Nephron progenitor cell (in vitro differentiated cells): ENCODE results near the gene FAM90A1.
"Not testable (repeated sequence)": the region's sequence is repeated elsewhere in the genome, so short reads cannot be mapped to it uniquely, and the experiment has no call there.

Source experiments
- DNase-seq: peaks from one replicate; pipeline ENCODE4 v3.0.0; 2021
- H3K27ac Mint-ChIP-seq: 2 replicates; pipeline ENCODE4 v1.8.0; 2021; ENCODE audit warnings: mild to moderate bottlenecking, moderate library complexity, mixed read lengths
- H3K27me3 Mint-ChIP-seq: 2 replicates; pipeline ENCODE4 v1.8.0; 2021; ENCODE audit warnings: mild to moderate bottlenecking, low read depth, mixed read lengths; ENCODE audit not compliant: poor library complexity
- H3K36me3 Mint-ChIP-seq: 2 replicates; pipeline ENCODE4 v1.8.0; 2021; ENCODE audit warnings: low read depth, mixed read lengths
- H3K4me1 Mint-ChIP-seq: 2 replicates; pipeline ENCODE4 v1.8.0; 2021; ENCODE audit warnings: mixed read lengths
- H3K4me3 Mint-ChIP-seq: 2 replicates; pipeline ENCODE4 v1.8.0; 2021; ENCODE audit warnings: mild to moderate bottlenecking, moderate library complexity, mixed read lengths
- H3K9me3 Mint-ChIP-seq: 2 replicates; pipeline ENCODE4 v1.8.0; 2021; ENCODE audit warnings: mild to moderate bottlenecking, moderate library complexity, mixed read lengths
- CTCF ChIP-seq: fragments of 200-600 bp; sonication (generic); IDR thresholded peaks from 2 replicates; pipeline ENCODE4 v1.5.0; 2021; ENCODE audit warnings: antibody characterized with exemption

The FAM90A1 gene

GRCh38 chr12:8241917-8242621 is 14.7 kb upstream of the FAM90A1 start:
- not testable (repeated sequence) for H3K9me3 Mint-ChIP-seq, DNase-seq, H3K27ac Mint-ChIP-seq, H3K36me3 Mint-ChIP-seq, H3K27me3 Mint-ChIP-seq
- H3K4me1 Mint-ChIP-seq, result peaks cover 19% of the 10 kb centered on the region
- peak overlapping the region; percentile 91 for H3K4me3 Mint-ChIP-seq

- not testable (repeated sequence) for H3K4me3 Mint-ChIP-seq, H3K36me3 Mint-ChIP-seq
Measured at GRCh38 chr12:8240340-8241114, 13.1 kb upstream of the FAM90A1 start.

GRCh38 chr12:8237031-8237430 is 9.6 kb upstream of the FAM90A1 start:
- H3K27ac Mint-ChIP-seq, H3K9me3 Mint-ChIP-seq, DNase-seq, H3K4me1 Mint-ChIP-seq, H3K4me3 Mint-ChIP-seq, H3K36me3 Mint-ChIP-seq, H3K27me3 Mint-ChIP-seq: not testable (repeated sequence)

More at GRCh38 chr12:8240340-8241114, 13.1 kb upstream of the FAM90A1 start:
- Mint-ChIP-seq H3K4me1 (peaks cover 13% of the 10 kb centered on the region), H3K27ac (peak overlapping the region; percentile 70)
- not testable (repeated sequence) for DNase-seq, H3K9me3 Mint-ChIP-seq, H3K27me3 Mint-ChIP-seq

- not testable (repeated sequence) for H3K27me3 Mint-ChIP-seq, H3K27ac Mint-ChIP-seq, DNase-seq, H3K9me3 Mint-ChIP-seq, H3K4me3 Mint-ChIP-seq, H3K36me3 Mint-ChIP-seq
- H3K4me1 Mint-ChIP-seq, result peaks cover 14% of the 10 kb centered on the region
Measured at GRCh38 chr12:8235316-8236157, 8.1 kb upstream of the FAM90A1 start.

GRCh38 chr12:8234746-8235145 is 7.3 kb upstream of the FAM90A1 start:
- peaks cover 19% of the 10 kb centered on the region for H3K4me1 Mint-ChIP-seq
- not testable (repeated sequence) for DNase-seq, H3K4me3 Mint-ChIP-seq, H3K27ac Mint-ChIP-seq, H3K27me3 Mint-ChIP-seq, H3K9me3 Mint-ChIP-seq, H3K36me3 Mint-ChIP-seq

GRCh38 chr12:8233935-8234495 is 6.6 kb upstream of the FAM90A1 start:
- not testable (repeated sequence) for H3K27me3 Mint-ChIP-seq, H3K27ac Mint-ChIP-seq, H3K9me3 Mint-ChIP-seq, H3K36me3 Mint-ChIP-seq, H3K4me3 Mint-ChIP-seq, DNase-seq
- H3K4me1 Mint-ChIP-seq, result peaks cover 21% of the 10 kb centered on the region

- H3K36me3 Mint-ChIP-seq, DNase-seq, H3K27me3 Mint-ChIP-seq, H3K4me3 Mint-ChIP-seq, H3K27ac Mint-ChIP-seq, H3K9me3 Mint-ChIP-seq: not testable (repeated sequence)
- H3K4me1 Mint-ChIP-seq, result peaks cover 21% of the 10 kb centered on the region
Measured at GRCh38 chr12:8233300-8233855, 6.0 kb upstream of the FAM90A1 start.

- H3K27me3 Mint-ChIP-seq, H3K9me3 Mint-ChIP-seq, H3K27ac Mint-ChIP-seq, H3K4me3 Mint-ChIP-seq, H3K36me3 Mint-ChIP-seq: not testable (repeated sequence)
- peak; percentile 67 for TF ChIP-seq CTCF
- H3K4me1 Mint-ChIP-seq, result peaks cover 21% of the 10 kb centered on the region
- peak; percentile 69 for DNase-seq
Measured at GRCh38 chr12:8231666-8232608, 4.5 kb upstream of the FAM90A1 start.

- H3K27ac Mint-ChIP-seq, H3K36me3 Mint-ChIP-seq, DNase-seq, H3K4me3 Mint-ChIP-seq, H3K27me3 Mint-ChIP-seq, H3K9me3 Mint-ChIP-seq: not testable (repeated sequence)
- peaks cover 21% of the 10 kb centered on the region for H3K4me1 Mint-ChIP-seq
Measured at GRCh38 chr12:8231049-8231448, 3.6 kb upstream of the FAM90A1 start.

GRCh38 chr12:8229486-8229885 is 2.1 kb upstream of the FAM90A1 start:
- DNase-seq, H3K36me3 Mint-ChIP-seq: not testable (repeated sequence)

GRCh38 chr12:8228607-8229006 is 1.2 kb upstream of the FAM90A1 start:
- DNase-seq, H3K27ac Mint-ChIP-seq, H3K4me3 Mint-ChIP-seq, H3K27me3 Mint-ChIP-seq: not testable (repeated sequence)
- Mint-ChIP-seq H3K9me3 (peaks cover 21% of the 10 kb centered on the region), H3K4me1 (peaks cover 21% of the 10 kb centered on the region), H3K36me3 (peaks cover 13% of the 10 kb centered on the region)

More at GRCh38 chr12:8229486-8229885, 2.1 kb upstream of the FAM90A1 start:
- Mint-ChIP-seq H3K4me1 (peaks cover 21% of the 10 kb centered on the region), H3K9me3 (peaks cover 15% of the 10 kb centered on the region)
- not testable (repeated sequence) for H3K27me3 Mint-ChIP-seq, H3K27ac Mint-ChIP-seq, H3K4me3 Mint-ChIP-seq

- H3K4me1 Mint-ChIP-seq, result peaks cover 21% of the 10 kb centered on the region
- not testable (repeated sequence) for H3K27ac Mint-ChIP-seq
- H3K9me3 Mint-ChIP-seq, result peaks cover 26% of the 10 kb centered on the region
Measured at GRCh38 chr12:8227732-8228077, 287 bp upstream of the FAM90A1 start.

More at GRCh38 chr12:8227732-8228077, 287 bp upstream of the FAM90A1 start:
- H3K36me3 Mint-ChIP-seq, result peaks cover 13% of the 10 kb centered on the region
- not testable (repeated sequence) for H3K4me3 Mint-ChIP-seq, H3K27me3 Mint-ChIP-seq, DNase-seq
